K562 (cell line): ENCODE results near the gene KCND3. TPM values are rescaled to one million over a fixed set of nuclear protein-coding genes. Genes with fewer than 3 reads are reported as not detected.

ENCODE experiments used
- ATAC-seq: fragments of 200-7000 bp; cut with Tn5 transposase; 3 replicates; pipeline ENCODE4 v1.9.1; 2020; ENCODE audit warnings: moderate library complexity
- BruUV-seq: library from RNA; stranded (reverse); fragments of 400-500 nt; replicated peaks from 2 replicates; lab custom pipeline; 2021; lab: Mats Ljungman, UMichigan
- CTCF ChIA-PET: fragments of 300-600 bp; formaldehyde crosslinking; extraction: SDS; loops from one replicate; lab custom pipeline; 2021; ENCODE audit warnings: low intra/inter-chr PET ratio; lab: Yijun Ruan, JAX
- POLR2A ChIA-PET: fragments of 300-600, 350-650 bp; sonication (Branson Sonifier 250); formaldehyde crosslinking; extraction: SDS; loops from one replicate; lab custom pipeline; 2021; ENCODE audit warnings: antibody characterized with exemption, inconsistent platforms; lab: Yijun Ruan, JAX
- DNase-seq, 4 experiments: peaks; one replicate each; pipeline versions ENCODE4 v3.0.0 to v3.0.0-alpha.2; 2011 to 2018; ENCODE audit warnings: low spot score in 3 of 4, mixed read lengths in 3 of 4; ENCODE audit errors: extremely low read depth in 1 of 4
- FAIRE-seq: peaks from 2 replicates; lab custom pipeline; 2011; peaks lifted over from hg19 to GRCh38; lab: Jason Lieb, UNC
- H2AFZ ChIP-seq: 2 replicates; pipeline ENCODE4 v1.6.0; 2011; ENCODE audit warnings: low read depth, low read length, control low read depth, inconsistent platforms
- H3K27ac ChIP-seq: fragments of 200-600 bp; 3 replicates; pipeline ENCODE4 v1.8.0; 2011; ENCODE audit warnings: low read depth, mild to moderate bottlenecking, control low read depth, inconsistent platforms, low read length, moderate library complexity, mixed read lengths; ENCODE audit errors: extremely low read depth
- H3K27me3 ChIP-seq, 2 experiments: fragments of 300-600 bp in 1 of 2; 2 replicates in 1 of 2; 3 replicates in 1 of 2; pipeline versions ENCODE4 v1.6.0 to v1.8.0; 2011; ENCODE audit warnings: inconsistent platforms in 2 of 2, low read length in 2 of 2, mild to moderate bottlenecking in 1 of 2, mixed read lengths in 1 of 2, moderate library complexity in 1 of 2; ENCODE audit not compliant: control insufficient read depth in 2 of 2, insufficient read depth in 2 of 2
- H3K36me3 ChIP-seq: fragments of 300-600 bp; 3 replicates; pipeline ENCODE4 v1.8.0; 2011; ENCODE audit warnings: mild to moderate bottlenecking, low read length, inconsistent platforms; ENCODE audit not compliant: control insufficient read depth, insufficient read depth
- H3K4me1 ChIP-seq, 2 experiments: fragments of 200-600 bp in 1 of 2; replicated peaks in 1 of 2; 2 replicates in 1 of 2; 3 replicates in 1 of 2; pipeline versions ENCODE4 v1.5.1 to v1.8.0; 2011; ENCODE audit warnings: inconsistent platforms in 2 of 2, low read length in 2 of 2, mild to moderate bottlenecking in 1 of 2, mixed read lengths in 1 of 2, moderate library complexity in 1 of 2; ENCODE audit not compliant: control insufficient read depth in 2 of 2, insufficient read depth in 2 of 2
- H3K4me2 ChIP-seq: 2 replicates; pipeline ENCODE4 v1.6.1; 2011; ENCODE audit warnings: low read length, control low read depth, inconsistent platforms, mixed read lengths; ENCODE audit not compliant: insufficient read depth
- H3K4me3 ChIP-seq: fragments of 200-600 bp; sonication (generic), shearing (Covaris generic); 2 replicates; pipeline ENCODE4 v1.5.1; 2016; ENCODE audit warnings: control low read depth, inconsistent platforms
- H3K79me2 ChIP-seq: fragments of 200-600 bp; 3 replicates; pipeline ENCODE4 v1.8.0; 2011; ENCODE audit warnings: low read length, inconsistent platforms; ENCODE audit not compliant: control insufficient read depth, insufficient read depth
- H3K9ac ChIP-seq, 2 experiments: 2 replicates each; pipeline versions ENCODE4 v1.6.0 to v1.6.1; 2011; ENCODE audit warnings: low read depth in 2 of 2, low read length in 2 of 2, control low read depth in 1 of 2, inconsistent platforms in 1 of 2, mild to moderate bottlenecking in 1 of 2, mixed read lengths in 1 of 2; ENCODE audit not compliant: insufficient read depth in 1 of 2
- H3K9me1 ChIP-seq: one replicate; pipeline ENCODE4 v1.6.0; 2011; ENCODE audit warnings: inconsistent platforms, mild to moderate bottlenecking, low read length, moderate library complexity; ENCODE audit not compliant: control insufficient read depth, insufficient read depth
- H3K9me3 ChIP-seq: replicated peaks from 2 replicates; pipeline ENCODE4 v1.5.1; 2011; ENCODE audit warnings: low read depth, low read length, inconsistent platforms; ENCODE audit not compliant: control insufficient read depth, insufficient read depth
- H4K20me1 ChIP-seq: replicated peaks from 2 replicates; pipeline ENCODE4 v1.6.1; 2011; ENCODE audit warnings: low read length, inconsistent platforms, mixed read lengths; ENCODE audit not compliant: control insufficient read depth, insufficient read depth
- GABPB2 ChIP-seq: fragments of 250-450 bp; sonication (Bioruptor Pico); conservative IDR thresholded peaks from 2 replicates; pipeline ENCODE4 v1.5.1; 2021; ENCODE audit warnings: mild to moderate bottlenecking
- GATAD2A ChIP-seq: fragments of 450-650 bp; IDR thresholded peaks from 2 replicates; pipeline ENCODE4 v1.6.1; 2017
- NEUROD1 ChIP-seq: fragments of 150-350 bp; IDR thresholded peaks from 2 replicates; pipeline ENCODE4 v1.6.1; 2014; ENCODE audit warnings: borderline replicate concordance, low read length, low read depth; ENCODE audit not compliant: partially characterized antibody
- PCBP1 ChIP-seq: fragments of 200-400 bp; formaldehyde crosslinking; IDR thresholded peaks from 2 replicates; pipeline ENCODE4 v1.6.1; 2018; ENCODE audit warnings: mild to moderate bottlenecking, low read depth, low read length; ENCODE audit not compliant: poor library complexity, severe bottlenecking
- THAP7 ChIP-seq: fragments of 250-450 bp; sonication (Bioruptor Pico); IDR thresholded peaks from 2 replicates; pipeline ENCODE4 v1.5.0; 2021
- WGBS: fragments of 100-300 bp; shearing (Covaris generic); methylation state at CpG from one replicate; pipeline ENCODE4 v1.1.6; 2016; ENCODE audit warnings: low coverage, mixed read lengths; ENCODE audit not compliant: insufficient coverage; ENCODE audit errors: missing lambda C conversion rate; 5-methylcytosine and 5-hydroxymethylcytosine counted together
- in situ Hi-C: fragments of 300-500 bp; cut with MboI; formaldehyde crosslinking; loops from 4 replicates; pipeline ENCODE4 v1.15.0; 2018; ENCODE audit warnings: inconsistent platforms, mixed read lengths
- intact Hi-C: fragments of 100-400 bp; cut with micrococcal nuclease; formaldehyde crosslinking; loops from 2 replicates; pipeline ENCODE4 v1.14.2; 2022
- polyA plus RNA-seq, 8 experiments: library from polyadenylated mRNA; depleted of rRNA in 4 of 8; stranded (reverse) in 5 of 8; unstranded in 3 of 8; fragments of >200 nt; fragmentation: Nextera tagmentation in 2 of 8; fragmentation: Illumina TruSeq in 1 of 8; extraction: Ambion mirVana in 2 of 8; extraction: Trizol in 1 of 8; gene quantifications; 2 replicates each; pipeline versions ENCODE4 v1.2.1 to v1.2.3, GENCODE V29; 2011 to 2014; ENCODE audit warnings: inconsistent platforms in 1 of 8, missing spikeins in 1 of 8
- total RNA-seq, 7 experiments: library from RNA; depleted of rRNA in 6 of 7; stranded (reverse); fragments of >200 nt in 6 of 7; fragmentation: Illumina TruSeq in 2 of 7; extraction: Trizol in 2 of 7; gene quantifications; 2 replicates each; pipeline versions ENCODE4 v1.2.1 to v1.2.3, GENCODE V29; 2011 to 2021; ENCODE audit warnings: low replicate concordance in 1 of 7

KCND3 gene
- total and polyA plus RNA-seq, 9 of the 15 experiments (the other 6 are each of a cell fraction or from before 2014, with no cell fraction given) = not detected

GRCh38 chr1:111906111-111906510, 83.4 kb downstream of the KCND3 start:
- Histone ChIP-seq H3K79me2 (no peaks in the 10 kb centered on the region), H3K9me3 (no peaks in the 10 kb centered on the region), H3K27ac (no peak overlapping the region), H3K9ac (no peak overlapping the region), H3K36me3 (no peaks in the 10 kb centered on the region), H3K4me3 (no peak overlapping the region), H3K27me3 (peaks cover 6 to 24% of the 10 kb centered on the region in 2 experiments; a peak in 4 of 5 replicates), H3K9me1 (no peaks in the 10 kb centered on the region), H3K4me1 (no peaks in the 10 kb centered on the region), H4K20me1 (peaks cover 6% of the 10 kb centered on the region; the same call in 1 of the 2 replicates), H3K4me2 (no peak overlapping the region), H2AFZ (no peak overlapping the region)
- TF ChIP-seq GATAD2A (no peak), NEUROD1 (no peak), THAP7 (CRISPR knock-in tag) (no peak), GABPB2 (CRISPR knock-in tag) (no peak), PCBP1 (no peak)
- ChIA-PET CTCF (no interaction called here), POLR2A (interaction anchor here (0.9 kb wide), 1 partner anchor 17 kb away, joined by 3 read pairs; no protein-coding TSS in a partner anchor)
- 2% methylated on average over 4 of the region's 4 CpGs for WGBS
- DNase-seq = no peak
- BruUV-seq = no TSS peak
- no peak for FAIRE-seq
- no peak for ATAC-seq
- intact Hi-C loops (no loop called here), in situ Hi-C loops (no loop called here)
